ENCODE data around the gene ZIC2. TPM values are rescaled to one million over a fixed set of nuclear protein-coding genes. Genes with fewer than 3 reads are reported as not detected.
A peak's percentile ranks its signal among the peaks of the same experiment; 100 is the strongest.

Gene ZIC2
- total RNA-seq, 2 donors from 2014 or later: 0.11 to 0.82 TPM

DNA sequence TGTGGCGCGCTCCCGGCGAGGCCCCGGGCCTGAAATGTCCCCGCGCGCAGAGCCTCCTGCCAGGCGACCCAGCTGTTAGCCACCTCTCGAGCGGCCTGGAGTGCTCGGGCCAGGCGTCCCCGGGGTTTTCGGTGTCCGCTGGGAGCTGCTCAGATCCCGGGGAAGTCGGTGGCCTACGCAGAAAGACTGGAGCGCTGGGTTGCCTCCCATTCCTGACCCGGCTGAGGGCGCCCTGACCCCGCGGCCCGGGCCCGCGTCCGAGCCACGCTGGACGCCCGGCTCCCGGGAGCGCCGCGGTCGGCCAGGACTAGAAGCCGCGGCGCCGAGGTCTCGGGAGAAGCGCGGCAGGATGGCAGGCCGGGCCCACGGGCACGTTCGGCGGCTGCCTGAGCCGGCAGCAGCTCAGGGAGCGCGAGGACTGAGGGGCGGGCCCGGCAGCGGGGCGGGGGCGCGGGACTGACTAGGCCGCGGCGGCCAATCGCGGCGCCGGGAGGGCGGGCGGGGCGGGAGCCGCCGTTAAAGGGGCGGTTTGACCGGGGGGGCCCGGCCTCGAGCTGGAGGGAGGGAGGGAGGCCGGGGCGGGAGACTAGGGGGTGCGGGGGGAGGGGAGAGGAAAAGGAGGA lies 1.3 kb upstream of the ZIC2 start:
- H3K27ac ChIP-seq: no peak overlapping the region
- no peaks in the 10 kb centered on the region for H3K36me3 ChIP-seq
- peaks cover 10% of the 10 kb centered on the region for H3K4me1 ChIP-seq
- TF ChIP-seq, protein P1, sequence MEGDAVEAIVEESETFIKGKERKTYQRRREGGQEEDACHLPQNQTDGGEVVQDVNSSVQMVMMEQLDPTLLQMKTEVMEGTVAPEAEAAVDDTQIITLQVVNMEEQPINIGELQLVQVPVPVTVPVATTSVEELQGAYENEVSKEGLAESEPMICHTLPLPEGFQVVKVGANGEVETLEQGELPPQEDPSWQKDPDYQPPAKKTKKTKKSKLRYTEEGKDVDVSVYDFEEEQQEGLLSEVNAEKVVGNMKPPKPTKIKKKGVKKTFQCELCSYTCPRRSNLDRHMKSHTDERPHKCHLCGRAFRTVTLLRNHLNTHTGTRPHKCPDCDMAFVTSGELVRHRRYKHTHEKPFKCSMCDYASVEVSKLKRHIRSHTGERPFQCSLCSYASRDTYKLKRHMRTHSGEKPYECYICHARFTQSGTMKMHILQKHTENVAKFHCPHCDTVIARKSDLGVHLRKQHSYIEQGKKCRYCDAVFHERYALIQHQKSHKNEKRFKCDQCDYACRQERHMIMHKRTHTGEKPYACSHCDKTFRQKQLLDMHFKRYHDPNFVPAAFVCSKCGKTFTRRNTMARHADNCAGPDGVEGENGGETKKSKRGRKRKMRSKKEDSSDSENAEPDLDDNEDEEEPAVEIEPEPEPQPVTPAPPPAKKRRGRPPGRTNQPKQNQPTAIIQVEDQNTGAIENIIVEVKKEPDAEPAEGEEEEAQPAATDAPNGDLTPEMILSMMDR (IDR thresholded peaks at IDR 0.05): no peak
- H3K9ac ChIP-seq (ENCODE audit: low read depth in 2 of 2, low read length in 2 of 2): peak overlapping the region in 1 of 2 donors; percentile 29
- DNase-seq: peak; percentile 79
- peak overlapping the region; percentile 52 for H3K4me3 ChIP-seq
- H3K27me3 ChIP-seq: peaks cover 94% of the 10 kb centered on the region
- intact Hi-C loops (cut with DNase I): no loop called here
- H3K9me3 ChIP-seq: no peaks in the 10 kb centered on the region

DNA sequence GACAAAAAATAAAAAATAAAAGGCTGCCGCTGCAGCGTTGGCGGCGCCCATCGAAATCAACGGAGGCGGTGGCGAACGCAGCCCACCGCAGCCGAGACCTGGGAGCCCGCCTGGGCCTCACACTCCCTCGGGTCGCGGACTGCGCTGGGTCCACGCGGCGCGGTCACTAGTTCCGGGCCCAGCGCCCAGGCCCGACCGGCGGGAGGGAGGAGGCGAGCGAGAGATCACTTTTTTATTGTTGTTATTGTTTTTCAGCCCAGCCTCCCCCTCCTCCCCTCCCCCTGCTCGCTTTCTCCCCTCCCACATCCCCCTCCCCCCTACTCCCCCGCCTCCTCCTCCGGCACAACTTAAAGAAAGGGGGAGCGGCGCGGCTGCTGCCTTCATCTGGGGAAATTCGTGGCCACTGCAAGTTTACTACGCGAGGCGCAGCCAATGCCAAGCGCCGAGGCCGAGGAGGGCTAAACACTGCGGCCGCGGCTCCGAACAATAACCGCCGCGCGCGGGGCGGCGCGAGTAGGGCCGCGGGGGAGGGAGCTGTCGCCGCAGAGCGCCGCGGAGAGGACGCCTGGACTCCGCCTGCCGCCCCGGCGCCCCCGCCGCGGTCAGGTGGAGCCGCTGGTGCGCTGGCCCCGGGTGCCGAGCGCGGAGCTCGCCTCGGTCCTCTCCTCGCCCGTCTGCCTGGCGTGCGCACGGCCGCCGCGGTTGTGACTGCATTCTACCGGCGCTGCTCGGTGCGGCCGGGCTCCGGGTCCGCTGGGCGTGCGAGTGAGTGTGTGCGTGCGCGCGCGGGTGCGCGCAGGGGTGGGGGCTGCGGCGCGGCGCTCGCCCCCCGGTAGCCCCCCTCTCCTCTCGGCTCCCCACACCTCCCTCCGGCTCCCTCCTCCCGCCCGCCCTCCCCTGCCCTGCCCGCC lies 505 bp upstream of the ZIC2 start:
- peak overlapping the region; percentile 52 for H3K4me3 ChIP-seq
- peaks cover 10% of the 10 kb centered on the region for H3K4me1 ChIP-seq
- no peak overlapping the region for H3K9ac ChIP-seq (ENCODE audit: low read depth in 2 of 2, low read length in 2 of 2)
- H3K9me3 ChIP-seq: no peaks in the 10 kb centered on the region
- TF ChIP-seq, protein P1 (IDR thresholded peaks at IDR 0.05): no peak
- intact Hi-C loops (cut with DNase I): no loop called here
- H3K27me3 ChIP-seq: peaks cover 93% of the 10 kb centered on the region
- no peaks in the 10 kb centered on the region for H3K36me3 ChIP-seq
- H3K27ac ChIP-seq: no peak overlapping the region
- no peak for DNase-seq

DNA sequence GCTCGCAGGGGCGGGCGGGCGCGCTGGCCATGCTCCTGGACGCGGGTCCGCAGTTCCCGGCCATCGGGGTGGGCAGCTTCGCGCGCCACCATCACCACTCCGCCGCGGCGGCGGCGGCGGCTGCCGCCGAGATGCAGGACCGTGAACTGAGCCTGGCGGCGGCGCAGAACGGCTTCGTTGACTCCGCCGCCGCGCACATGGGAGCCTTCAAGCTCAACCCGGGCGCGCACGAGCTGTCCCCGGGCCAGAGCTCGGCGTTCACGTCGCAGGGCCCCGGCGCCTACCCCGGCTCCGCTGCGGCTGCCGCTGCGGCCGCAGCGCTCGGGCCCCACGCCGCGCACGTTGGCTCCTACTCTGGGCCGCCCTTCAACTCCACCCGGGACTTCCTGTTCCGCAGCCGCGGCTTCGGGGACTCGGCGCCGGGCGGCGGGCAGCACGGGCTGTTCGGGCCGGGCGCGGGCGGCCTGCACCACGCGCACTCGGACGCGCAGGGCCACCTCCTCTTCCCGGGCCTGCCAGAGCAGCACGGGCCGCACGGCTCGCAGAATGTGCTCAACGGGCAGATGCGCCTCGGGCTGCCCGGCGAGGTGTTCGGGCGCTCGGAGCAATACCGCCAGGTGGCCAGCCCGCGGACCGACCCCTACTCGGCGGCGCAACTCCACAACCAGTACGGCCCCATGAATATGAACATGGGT lies 599 bp downstream of the ZIC2 start:
- TF ChIP-seq, protein P1 (IDR thresholded peaks at IDR 0.05): no peak
- H3K27me3 ChIP-seq: peaks cover 94% of the 10 kb centered on the region
- intact Hi-C loops (cut with DNase I): no loop called here
- H3K4me3 ChIP-seq: peak overlapping the region; percentile 52
- no peaks in the 10 kb centered on the region for H3K36me3 ChIP-seq
- no peak for DNase-seq
- H3K9me3 ChIP-seq: no peaks in the 10 kb centered on the region
- H3K9ac ChIP-seq (ENCODE audit: low read depth in 2 of 2, low read length in 2 of 2): no peak overlapping the region
- no peak overlapping the region for H3K27ac ChIP-seq
- H3K4me1 ChIP-seq: peaks cover 10% of the 10 kb centered on the region

DNA sequence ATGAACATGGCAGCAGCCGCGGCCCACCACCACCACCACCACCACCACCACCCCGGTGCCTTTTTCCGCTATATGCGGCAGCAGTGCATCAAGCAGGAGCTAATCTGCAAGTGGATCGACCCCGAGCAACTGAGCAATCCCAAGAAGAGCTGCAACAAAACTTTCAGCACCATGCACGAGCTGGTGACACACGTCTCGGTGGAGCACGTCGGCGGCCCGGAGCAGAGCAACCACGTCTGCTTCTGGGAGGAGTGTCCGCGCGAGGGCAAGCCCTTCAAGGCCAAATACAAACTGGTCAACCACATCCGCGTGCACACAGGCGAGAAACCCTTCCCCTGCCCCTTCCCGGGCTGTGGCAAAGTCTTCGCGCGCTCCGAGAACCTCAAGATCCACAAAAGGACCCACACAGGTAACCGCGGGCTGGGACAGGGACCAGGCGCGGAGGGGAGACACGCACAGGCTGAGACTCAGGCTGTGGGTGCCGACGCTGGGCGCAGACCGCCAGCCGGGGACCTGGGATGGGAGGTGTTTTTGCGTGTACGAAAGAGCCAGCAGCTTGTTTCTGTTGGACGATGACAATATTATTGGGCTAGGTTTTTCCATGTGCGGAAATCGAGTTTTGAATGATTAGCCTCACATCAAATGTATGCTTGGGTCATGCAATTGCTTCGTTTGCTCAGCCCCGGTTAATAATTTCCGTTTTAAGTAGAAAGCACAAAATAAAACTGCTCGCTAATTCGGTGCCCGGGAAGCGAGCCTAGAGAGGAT lies 1.3 kb downstream of the ZIC2 start:
- no peak overlapping the region for H3K4me3 ChIP-seq
- no peak overlapping the region for H3K9ac ChIP-seq (ENCODE audit: low read depth in 2 of 2, low read length in 2 of 2)

More for the DNA sequence above, 1.3 kb downstream of the ZIC2 start:
- no peaks in the 10 kb centered on the region for H3K36me3 ChIP-seq
- H3K27ac ChIP-seq: no peak overlapping the region
- peaks cover 10% of the 10 kb centered on the region for H3K4me1 ChIP-seq
- H3K9me3 ChIP-seq: no peaks in the 10 kb centered on the region
- TF ChIP-seq, protein P1 (IDR thresholded peaks at IDR 0.05): no peak
- DNase-seq: no peak
- peaks cover 94% of the 10 kb centered on the region for H3K27me3 ChIP-seq
- intact Hi-C loops (cut with DNase I): no loop called here

Measured in colonic mucosa (tissue), 4 donors.